H4 (cell line): Measurements from ENCODE around the gene RSRP1. TPM values are rescaled to one million over a fixed set of nuclear protein-coding genes. Genes with fewer than 3 reads are reported as not detected.

Experiments
- DNase-seq: peaks from one replicate; pipeline ENCODE4 v3.0.0-alpha.2; 2015; ENCODE audit warnings: low spot score
- total RNA-seq: library from RNA; depleted of rRNA; stranded (reverse); fragments of >200 nt; shearing (Covaris generic); gene quantifications from 2 replicates; pipeline ENCODE4 v1.2.3, GENCODE V29; 2014; rRNA removed

Gene RSRP1
- total RNA-seq, 1 experiment from 2014 or later, result 31.2 TPM

DNA sequence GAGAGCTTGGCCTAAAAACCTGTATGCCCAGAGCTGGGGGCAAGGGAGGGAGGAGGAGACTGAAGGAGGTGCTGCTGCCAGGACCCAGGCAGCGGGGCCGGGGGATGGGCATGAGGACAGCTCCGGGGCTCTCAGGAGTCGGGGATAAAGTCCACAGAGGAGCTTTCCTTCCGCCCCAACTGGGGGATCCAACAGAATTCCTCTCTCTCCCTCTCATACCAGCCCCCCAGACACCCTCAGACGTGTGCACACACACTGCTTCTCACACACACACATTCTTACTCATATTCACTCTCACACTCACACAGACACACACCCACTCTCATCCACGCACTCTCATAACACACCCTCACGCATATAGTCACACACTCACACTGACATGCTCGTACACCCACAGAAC, 54.0 kb downstream of the RSRP1 start:
- DNase-seq, result no peak

Other genes starting within 250 kb of the RSRP1 start
- gene SYF2, start 15.0 kb downstream of the RSRP1 start, total RNA-seq, result 45.7 and 46.9 TPM in 2 replicates
- not detected in 2 replicates for gene RHD, start 25.1 kb upstream of the RSRP1 start, total RNA-seq
- gene TMEM50A, start 90.9 kb upstream of the RSRP1 start, total RNA-seq, result 68.7 and 96.0 TPM in 2 replicates
- 0.10 TPM in 1 of 2 replicates, not detected in the other for gene RHCE, start 173.4 kb upstream of the RSRP1 start, total RNA-seq
- 14.9 and 17.2 TPM in 2 replicates for gene MACO1, start 183.4 kb upstream of the RSRP1 start, total RNA-seq